Measurements from ENCODE around the gene MMP14. TPM values are rescaled to one million over a fixed set of nuclear protein-coding genes. Genes with fewer than 3 reads are reported as not detected.
A peak's percentile ranks its signal among the peaks of the same experiment; 100 is the strongest.

Gene MMP14
- total and polyA plus RNA-seq, 2 of the 13 experiments (the other 11 are each of a cell fraction or from before 2014, with no cell fraction given): 5.2 to 9.8 TPM

- TF ChIP-seq AKAP8 (CRISPR knock-in tag; IDR thresholded peaks at IDR 0.05) (no peak), SNAPC4 (CRISPR knock-in tag; IDR thresholded peaks at IDR 0.05) (peak; percentile 95; the same call in 1 of the 2 replicates), ZNF414 (CRISPR knock-in tag; IDR thresholded peaks at IDR 0.05) (peak; percentile 92; the same call in 1 of the 2 replicates), THAP9 (CRISPR knock-in tag; IDR thresholded peaks at IDR 0.05; ENCODE audit: borderline replicate concordance) (peak; percentile 89), ZNF709 (CRISPR knock-in tag; IDR thresholded peaks at IDR 0.05) (peak; percentile 44; the same call in 1 of the 2 replicates), ZNF275 (CRISPR knock-in tag; IDR thresholded peaks at IDR 0.05; ENCODE audit: borderline replicate concordance) (no peak; the same call in 1 of the 2 replicates), BRCA1 (CRISPR knock-in tag; IDR thresholded peaks at IDR 0.05) (no peak), ZNF30 (CRISPR knock-in tag; IDR thresholded peaks at IDR 0.05) (peak; percentile 80; the same call in 1 of the 2 replicates), ZNF629 (CRISPR knock-in tag; conservative IDR thresholded peaks at IDR 0.05) (0 out of 2 replicates have a peak, but pooled peaks have one; percentile 14), STAG1 (CRISPR knock-in tag; IDR thresholded peaks at IDR 0.05) (peak; percentile 100), ZBED4 (CRISPR knock-in tag; IDR thresholded peaks at IDR 0.05; ENCODE audit: borderline replicate concordance) (peak; percentile 89)
These were observed 16.8 kb downstream of the MMP14 start (continued) for GRCh38 chr14:22852940-22853767.
